ENCODE results near the gene BICD2.
"Not testable (repeated sequence)": the region's sequence is repeated elsewhere in the genome, so short reads cannot be mapped to it uniquely, and the experiment has no call there.

The BICD2 gene

GRCh38 chr9:92770360-92770995 lies 5.8 kb upstream of the BICD2 start:
- DNase-seq: peak; percentile 96

DNA sequence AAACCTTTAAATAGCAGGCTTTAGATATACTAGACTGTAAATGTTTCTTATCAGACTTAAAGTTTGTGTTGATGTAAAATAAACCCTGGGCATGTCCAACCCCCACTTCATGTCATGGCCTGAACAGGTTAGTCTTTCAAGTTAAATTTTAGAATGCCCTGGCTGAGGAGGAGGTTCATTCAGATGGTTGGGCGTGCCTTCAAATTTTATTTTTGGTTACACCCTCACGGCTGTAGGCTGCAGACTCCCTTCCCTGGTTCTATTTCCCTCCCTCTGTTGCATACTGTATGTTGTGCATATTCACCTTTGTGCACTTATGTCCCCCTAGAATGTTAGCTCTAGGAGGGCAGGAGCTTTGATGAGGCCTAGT lies 5.3 kb upstream of the BICD2 start:
- no peak for DNase-seq

DNA sequence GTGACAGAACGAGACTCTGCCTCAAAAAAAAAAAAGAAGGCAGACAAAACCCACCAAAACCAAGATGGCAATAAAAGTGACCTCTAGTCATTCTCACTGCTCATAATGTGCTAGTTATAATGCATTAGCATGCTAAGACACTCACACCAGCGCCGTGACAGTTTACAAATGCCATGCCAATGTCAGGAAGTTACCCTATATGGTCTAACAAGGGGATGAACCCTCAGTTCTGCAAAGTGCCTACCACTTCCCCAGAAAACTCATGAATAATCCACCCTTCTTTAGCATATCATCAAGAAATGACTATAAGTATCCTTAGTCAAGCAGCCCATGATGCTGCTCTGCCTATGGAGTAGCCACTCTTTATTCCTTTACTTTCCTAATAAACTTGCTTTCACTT lies 4.7 kb upstream of the BICD2 start:
- no peak for DNase-seq

- DNase-seq: not testable (repeated sequence)
Measured at GRCh38 chr9:92768816-92769215, 4.2 kb upstream of the BICD2 start.

DNA sequence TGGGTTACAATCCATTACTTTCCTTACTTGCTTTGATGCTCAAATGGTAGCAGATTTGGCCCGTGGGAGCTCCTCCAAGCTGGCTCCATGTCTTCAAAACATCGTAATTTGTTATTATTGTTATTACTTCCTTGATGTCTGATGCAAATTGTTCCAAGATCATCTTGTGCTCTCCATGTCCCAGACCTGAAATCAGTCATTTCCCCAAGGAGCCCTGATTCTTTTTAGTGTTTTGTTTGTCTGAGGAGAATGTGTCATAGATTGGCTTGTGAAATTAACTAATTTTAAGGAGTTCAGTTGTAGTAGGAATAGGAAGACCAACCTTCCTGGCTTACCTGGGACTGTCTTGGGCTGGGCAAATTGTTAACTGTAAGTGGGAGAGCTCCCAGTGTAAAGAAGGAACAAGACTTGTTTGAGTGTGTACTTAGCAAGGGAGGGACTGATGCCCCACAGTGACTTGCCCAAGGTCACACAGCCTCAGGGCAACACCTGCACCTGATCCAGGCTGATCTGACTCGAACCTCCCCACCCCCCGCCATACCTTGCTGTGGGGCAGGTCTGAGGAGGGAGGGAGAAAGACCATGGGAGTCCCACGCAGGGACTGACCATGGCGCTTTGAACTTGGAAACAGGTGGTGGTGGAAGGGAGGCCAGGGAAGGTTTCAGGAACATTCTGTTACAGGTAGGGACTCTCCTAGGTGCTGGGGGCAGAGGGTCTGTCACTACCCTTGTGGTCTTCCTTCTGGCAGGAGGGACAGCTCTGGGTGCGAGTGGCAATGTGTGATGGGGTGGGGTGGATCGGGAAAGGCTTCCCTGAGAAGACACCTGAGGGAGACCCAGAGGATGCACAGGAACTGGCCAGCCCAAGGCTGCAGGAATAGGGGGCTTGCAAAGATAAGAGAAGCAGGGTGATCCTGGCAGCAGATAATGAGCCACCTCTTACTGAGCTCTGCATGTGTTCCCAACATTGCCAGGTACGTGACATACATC lies 2.7 kb upstream of the BICD2 start:
- no peak for DNase-seq

DNA sequence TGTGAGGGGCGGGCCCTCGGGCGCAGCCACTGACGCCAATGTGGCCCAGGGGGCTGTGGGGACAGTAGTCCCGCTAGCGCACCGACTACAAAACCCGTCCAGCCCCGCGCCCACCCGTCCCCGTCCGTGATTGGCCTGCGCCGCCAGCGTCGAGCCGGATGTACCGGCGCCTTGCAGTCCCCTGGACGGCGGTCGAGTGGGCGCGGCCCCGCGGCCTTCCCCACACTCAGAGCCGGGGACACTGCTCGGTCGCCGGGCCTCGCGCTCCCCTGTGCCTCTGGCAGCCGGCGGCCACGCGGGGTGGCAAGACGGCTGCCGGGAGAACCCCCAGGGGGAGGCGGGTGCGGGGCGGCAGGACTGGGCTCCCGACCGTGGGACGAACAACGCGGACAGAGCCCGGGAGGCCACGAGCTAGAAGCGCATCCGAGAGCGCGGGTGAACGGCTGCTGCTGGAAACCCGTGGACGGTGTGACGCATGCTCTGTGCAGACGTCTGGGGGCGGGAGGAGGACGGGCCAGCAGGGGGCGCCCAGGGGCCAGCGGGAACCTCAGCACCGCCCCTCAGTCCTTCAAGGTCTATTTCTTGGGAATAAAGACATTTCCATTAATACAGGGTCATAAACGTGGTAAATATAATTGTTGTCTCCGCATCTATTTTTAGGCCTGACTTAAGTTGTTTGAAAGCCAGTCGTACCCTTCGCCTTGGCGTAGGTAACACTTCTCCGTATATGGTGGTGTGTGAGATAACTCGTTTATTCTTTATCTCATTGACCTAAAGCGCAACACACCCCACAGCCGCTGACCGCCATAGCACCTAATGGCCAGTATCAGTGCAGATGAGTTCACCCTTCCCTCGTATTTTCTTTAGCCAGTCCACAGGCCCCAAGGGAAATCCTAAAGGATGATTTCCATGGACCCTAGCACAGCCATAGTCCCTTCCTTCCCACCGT lies 629 bp upstream of the BICD2 start:
- DNase-seq: peak; percentile 97

- DNase-seq: no peak
Measured at GRCh38 chr9:92763721-92764380, 782 bp downstream of the BICD2 start.

- no peak for DNase-seq
Measured at GRCh38 chr9:92762781-92763708, 1.6 kb downstream of the BICD2 start.

GRCh38 chr9:92762196-92762595 lies 2.4 kb downstream of the BICD2 start:
- DNase-seq: no peak

GRCh38 chr9:92761686-92762085 lies 2.9 kb downstream of the BICD2 start:
- no peak for DNase-seq

DNA sequence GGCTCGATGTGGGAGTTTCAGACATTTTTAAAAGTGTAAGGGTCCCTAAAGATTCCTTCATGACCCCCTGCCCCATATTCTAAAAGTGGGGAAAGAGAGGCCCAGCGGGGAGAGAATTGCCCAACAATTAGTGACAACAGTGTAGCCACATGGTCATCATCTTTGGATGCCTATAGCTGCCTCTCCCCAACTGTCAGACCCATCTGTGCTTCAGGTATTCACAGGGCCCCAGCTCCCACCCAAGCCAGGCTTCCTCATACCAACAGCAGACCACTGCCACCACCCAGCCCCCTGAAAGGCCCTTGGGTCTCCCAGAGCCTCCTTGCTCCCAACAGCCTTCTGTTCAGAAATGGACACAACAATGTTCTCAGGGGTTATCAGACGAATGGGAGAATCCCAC lies 4.1 kb downstream of the BICD2 start:
- no peak for DNase-seq

DNA sequence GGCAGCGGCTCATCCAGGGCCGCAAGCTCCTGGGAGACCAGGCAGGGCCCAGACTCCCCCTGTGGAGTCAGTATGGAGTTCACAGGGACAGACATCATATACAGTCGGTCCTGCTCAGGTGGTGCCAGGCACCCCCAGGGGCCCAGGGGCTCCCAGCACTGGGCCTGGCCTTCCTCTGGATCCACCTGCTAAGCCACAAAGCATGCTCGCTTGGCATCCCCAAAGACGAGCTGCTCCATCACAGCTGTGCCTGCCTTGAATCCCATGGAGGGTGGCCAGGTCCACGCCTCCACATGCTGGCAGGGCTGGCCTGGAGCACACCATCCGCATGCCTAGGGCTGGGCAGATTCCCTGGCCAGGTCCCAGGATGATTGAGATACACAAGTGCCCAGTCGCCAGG lies 4.6 kb downstream of the BICD2 start:
- DNase-seq: no peak

GRCh38 chr9:92759446-92759845 lies 5.2 kb downstream of the BICD2 start:
- DNase-seq: no peak

DNA sequence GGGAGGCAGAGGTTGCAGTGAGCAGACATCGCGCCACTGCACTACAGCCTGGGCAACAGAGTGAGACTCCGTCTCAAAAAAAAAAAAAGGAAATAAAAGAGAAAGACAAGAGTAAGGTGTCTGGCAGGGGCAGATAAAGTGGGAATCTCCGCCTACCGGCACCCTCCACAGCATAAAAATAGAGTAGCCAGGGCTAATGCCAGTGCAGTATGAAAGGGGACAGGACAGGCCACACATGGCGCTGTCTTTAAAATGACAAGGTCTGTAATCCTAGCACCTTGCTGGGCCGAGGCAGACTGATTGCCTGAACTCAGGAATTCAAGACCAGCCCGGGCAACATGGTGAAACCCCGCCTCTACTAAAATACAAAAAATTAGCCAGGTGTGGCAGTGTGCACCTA lies 7.8 kb downstream of the BICD2 start:
- no peak for DNase-seq

DNA sequence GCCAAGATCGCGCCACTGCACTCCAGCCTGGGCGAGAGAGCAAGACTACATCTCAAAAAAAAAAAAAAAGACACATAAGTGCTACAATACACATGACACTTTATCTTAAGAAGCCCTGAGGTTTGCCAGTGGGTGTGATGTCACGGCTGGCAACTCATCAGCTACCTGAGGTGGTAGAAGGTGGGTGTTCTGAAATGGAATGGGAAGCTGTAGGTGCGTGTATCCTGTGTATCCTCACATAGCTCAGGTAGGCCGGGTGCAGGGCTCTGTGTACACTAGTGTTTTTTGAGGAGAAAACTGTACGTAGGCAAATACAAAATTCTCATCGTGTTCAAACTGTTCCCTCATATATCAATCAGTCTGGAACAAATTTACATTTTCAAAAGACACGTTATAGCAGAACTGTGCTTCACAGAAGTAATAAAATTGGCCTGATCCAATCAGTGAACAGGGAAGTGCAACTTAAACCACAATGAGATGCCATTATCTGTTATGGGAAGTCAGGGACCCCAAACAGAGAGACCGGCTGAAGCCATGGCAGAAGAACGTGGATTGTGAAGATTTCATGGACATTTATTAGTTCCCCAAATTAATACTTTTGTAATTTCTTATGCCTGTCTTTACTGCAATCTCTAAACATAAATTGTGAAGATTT lies 10.4 kb downstream of the BICD2 start:
- no peak for DNase-seq

GRCh38 chr9:92752812-92753404 lies 11.7 kb downstream of the BICD2 start:
- no peak for DNase-seq

- no peak for DNase-seq
Measured at GRCh38 chr9:92749934-92750315, 14.7 kb downstream of the BICD2 start.

- DNase-seq: no peak
Measured at GRCh38 chr9:92749071-92749933, 15.3 kb downstream of the BICD2 start.

DNA sequence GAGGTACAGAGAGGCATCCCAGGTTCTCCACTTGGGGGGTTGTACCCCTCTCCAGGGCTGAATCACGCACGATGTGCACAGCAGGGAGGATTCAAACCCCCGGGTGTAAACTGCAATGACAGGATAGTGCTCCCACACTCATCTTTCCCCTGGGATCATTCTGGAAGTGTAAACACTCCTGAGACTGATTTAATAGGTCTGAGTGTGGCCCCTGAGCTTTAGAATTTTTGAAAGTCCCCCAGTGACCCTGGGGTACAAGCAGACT lies 16.5 kb downstream of the BICD2 start:
- DNase-seq: no peak
